ENCODE data around the gene CCNY.
"Not testable (repeated sequence)": the region's sequence is repeated elsewhere in the genome, so short reads cannot be mapped to it uniquely, and the experiment has no call there.

Gene CCNY

DNA sequence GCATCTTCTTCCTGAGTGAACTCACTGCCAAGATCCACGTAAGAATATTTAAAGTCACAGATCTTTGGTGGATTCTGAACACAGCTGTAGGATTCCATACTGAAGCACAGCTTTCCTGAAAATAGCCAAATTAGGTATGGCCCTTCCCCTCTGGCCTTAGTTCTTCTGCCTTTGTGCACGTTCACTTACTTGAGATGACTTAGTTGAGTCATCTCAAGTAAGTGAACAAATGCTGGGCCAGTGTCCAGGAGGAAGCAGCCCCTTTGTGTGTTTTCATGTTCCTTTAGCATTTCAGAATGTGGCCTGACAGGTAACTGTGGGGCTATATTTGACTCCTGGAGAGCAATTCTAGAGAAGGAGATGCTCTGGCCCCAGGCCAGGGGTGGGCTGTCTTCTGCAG is 51.5 kb downstream of the CCNY start:
- DNase-seq = no peak

- no peak for DNase-seq
Observed at GRCh38 chr10:35388197-35388596, 51.9 kb downstream of the CCNY start.

- no peak for DNase-seq
Observed at GRCh38 chr10:35388682-35389081, 52.4 kb downstream of the CCNY start.

DNA sequence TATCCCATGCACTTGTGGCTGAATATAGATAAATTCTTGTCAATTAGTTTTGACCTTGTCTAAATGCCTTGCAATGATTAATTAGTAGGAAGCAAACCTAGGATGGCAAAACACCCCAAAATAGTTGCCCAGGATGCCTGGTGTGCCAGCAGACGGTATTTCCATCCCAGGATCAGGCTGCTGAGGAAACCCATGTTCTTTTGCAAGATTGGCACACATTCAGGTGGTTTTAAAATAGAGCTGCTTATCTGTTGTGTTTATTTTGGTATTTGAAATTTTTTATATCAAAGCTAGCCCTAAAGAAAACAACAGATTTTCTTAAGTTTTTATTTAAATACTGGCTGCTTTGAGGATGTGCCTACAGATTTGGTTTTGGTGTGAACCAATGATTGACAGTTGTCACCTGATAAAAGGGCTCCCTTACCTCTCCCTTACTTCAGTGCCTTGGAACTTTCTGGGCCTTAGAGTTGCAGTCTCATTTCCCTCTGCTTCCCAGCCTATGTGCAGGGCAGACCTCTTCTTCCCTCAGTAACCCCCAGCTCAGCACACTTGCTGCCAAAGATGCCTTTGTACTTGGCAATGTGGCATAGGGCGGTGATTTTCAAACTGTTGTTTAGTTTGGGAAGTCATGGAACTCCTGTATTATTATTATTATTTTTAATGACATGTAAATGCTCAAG is 54.0 kb downstream of the CCNY start:
- DNase-seq = no peak

- no peak for DNase-seq
Observed at GRCh38 chr10:35390843-35391152, 54.5 kb downstream of the CCNY start.

- DNase-seq = no peak
Observed at GRCh38 chr10:35391153-35391953, 55.0 kb downstream of the CCNY start.

GRCh38 chr10:35391954-35392262 is 55.6 kb downstream of the CCNY start:
- DNase-seq = no peak

DNA sequence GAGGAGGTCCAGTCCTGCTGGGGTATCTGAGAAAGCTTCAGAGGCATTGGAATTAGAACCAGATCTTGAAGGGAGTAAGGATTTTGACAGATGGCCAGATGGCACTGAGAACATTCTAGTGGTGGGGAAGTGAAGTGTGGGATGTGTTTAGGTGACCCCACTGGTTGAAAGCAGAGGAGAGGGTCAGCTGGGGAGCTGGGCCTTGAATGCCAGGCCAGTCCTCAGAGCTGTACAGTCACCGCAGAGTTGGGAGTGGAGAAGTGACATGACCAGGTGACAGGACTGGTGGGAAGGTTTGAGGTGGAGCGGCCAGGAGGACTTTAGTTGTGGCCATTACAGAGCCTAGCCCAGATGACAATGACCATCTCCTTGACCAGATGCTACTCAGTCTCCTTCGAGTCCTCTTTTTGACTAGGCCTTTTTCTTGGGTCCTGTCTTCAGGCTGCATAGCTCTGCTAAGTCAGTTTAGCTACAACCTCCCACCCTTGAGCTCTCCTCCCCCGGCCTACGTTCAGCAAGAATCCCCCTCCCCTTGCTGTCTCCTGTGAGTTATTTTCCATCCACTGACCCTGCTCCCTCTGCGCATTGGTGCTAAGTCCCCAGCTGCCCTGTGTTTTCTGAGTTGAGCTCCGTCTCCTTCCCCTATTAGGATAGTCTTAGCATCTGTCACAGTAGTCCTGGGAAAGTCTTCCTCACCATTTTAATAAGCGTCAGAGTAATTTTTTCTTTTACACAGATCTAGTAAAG is 56.3 kb downstream of the CCNY start:
- no peak for DNase-seq

DNA sequence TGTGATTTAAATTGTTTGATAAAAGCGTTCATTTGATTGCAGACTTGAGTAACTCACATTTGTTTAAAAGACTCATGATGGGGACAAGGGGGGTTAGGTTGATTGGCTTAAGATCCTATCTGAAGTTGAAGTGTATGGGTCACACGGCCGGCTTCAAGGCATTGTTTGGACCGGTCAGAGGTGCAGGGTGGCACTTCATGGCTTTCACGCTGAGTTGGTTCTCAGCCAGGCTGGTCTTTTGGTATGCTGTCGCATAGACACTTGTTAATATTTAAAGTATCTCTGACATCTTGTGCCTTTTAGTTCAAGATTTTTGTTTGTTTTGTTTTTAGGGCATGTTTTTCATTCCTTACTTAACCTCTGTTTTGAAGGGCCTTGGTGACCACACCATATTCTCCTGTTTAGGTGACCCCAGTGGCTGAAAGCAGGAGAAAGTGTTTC is 58.1 kb downstream of the CCNY start:
- no peak for DNase-seq

- DNase-seq = no peak
Observed at GRCh38 chr10:35394934-35395333, 58.6 kb downstream of the CCNY start.

- no peak for DNase-seq
Observed at GRCh38 chr10:35396560-35397434, 60.5 kb downstream of the CCNY start.

DNA sequence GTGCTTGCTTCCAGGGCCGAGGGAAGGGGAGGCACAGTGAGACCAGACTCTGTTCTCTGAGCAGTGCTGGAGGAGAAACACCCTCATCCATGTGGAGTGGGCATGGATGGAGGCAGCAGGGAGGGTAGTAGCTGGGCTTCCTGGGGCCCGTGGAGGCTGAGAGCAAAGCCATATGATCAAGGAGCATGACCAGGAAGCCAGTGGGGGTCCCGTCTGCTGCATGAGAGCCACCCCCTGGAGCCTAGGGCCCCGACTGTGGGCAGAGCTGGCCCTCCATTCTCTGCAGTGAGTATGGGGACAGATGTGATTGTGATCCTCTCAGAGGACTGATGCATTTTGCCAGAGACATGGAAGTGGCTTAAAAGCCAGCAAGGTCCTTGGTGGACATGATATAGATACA is 61.6 kb downstream of the CCNY start:
- DNase-seq = no peak

GRCh38 chr10:35398355-35398754 is 62.0 kb downstream of the CCNY start:
- no peak for DNase-seq

DNA sequence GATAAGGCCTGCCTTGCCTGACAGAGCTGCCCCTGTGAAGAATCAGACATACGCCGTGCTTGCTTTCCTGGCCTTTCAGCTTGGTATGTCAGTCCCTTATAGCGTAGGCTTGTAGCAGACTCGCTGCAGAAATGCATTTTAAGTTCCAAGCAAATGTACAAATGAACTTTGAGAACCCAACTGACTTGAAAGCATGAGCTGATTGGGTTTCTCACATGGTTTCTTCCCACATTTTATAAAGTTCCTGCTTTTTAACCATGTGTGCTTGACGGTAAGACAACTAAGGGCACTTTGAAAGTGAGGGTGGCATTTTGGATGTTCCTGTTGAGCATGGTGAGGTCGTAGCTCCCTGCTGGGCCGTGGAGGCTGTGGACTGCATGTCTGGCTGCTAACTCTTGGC is 62.6 kb downstream of the CCNY start:
- no peak for DNase-seq

GRCh38 chr10:35399414-35400009 is 63.2 kb downstream of the CCNY start:
- no peak for DNase-seq

- DNase-seq = no peak
Observed at GRCh38 chr10:35400595-35401268, 64.4 kb downstream of the CCNY start.

- DNase-seq = not testable (repeated sequence)
Observed at GRCh38 chr10:35403491-35403890, 67.2 kb downstream of the CCNY start.

GRCh38 chr10:35404077-35404476 is 67.8 kb downstream of the CCNY start:
- not testable (repeated sequence) for DNase-seq

GRCh38 chr10:35406003-35406630 is 69.8 kb downstream of the CCNY start:
- not testable (repeated sequence) for DNase-seq

DNA sequence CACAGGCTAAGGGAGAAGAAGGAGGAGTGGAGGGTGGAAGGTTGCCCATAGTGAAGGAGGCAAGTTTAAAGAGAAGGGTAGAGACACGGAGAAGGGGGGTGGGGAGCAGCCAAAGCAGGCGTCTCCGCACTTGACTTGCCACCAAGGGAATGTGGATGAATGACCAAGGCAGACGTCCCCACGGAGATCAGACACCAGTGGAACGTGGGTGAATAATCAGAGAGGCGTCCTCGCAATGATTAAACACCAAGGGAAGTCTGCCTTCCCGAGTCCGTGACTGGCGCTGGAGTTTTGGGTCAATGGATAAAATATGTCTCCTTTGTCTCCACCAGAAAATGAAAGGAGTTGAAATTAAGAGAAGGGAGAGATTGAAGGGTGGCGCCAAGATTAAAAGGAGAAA is 71.4 kb downstream of the CCNY start:
- not testable (repeated sequence) for DNase-seq

DNA sequence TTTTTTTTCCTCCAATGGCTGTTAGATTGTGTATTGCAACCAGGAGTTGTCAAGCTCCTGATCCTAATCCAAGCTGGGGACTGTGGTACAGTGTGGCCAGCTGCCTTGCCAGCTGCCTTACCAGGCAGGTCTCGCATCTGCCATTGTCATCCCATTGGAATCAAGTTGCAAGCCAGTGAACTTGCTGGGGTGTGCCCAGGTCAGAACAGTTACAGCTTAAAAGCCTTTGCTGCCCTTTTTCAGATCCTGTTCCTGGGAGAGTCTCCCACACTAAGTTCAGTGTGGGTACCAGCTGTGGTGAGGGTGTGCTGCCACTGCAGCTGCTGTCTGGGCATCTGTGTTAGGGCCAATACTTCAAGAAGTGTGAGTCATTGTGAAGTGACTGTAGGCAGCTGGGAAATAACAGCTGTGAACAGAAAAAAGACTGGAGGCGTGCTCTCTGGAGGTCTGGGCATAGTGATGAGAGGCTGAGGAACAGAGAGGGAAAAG is 72.8 kb downstream of the CCNY start:
- DNase-seq = peak; percentile 38
